SHP77 treated with DMSO at 0.1 percent for 48 hours (cell line): ENCODE data around the gene GPBP1.
"Not testable (repeated sequence)": the region's sequence is repeated elsewhere in the genome, so short reads cannot be mapped to it uniquely, and the experiment has no call there.

Source experiments
- DNase-seq: peaks from one replicate; lab custom pipeline; 2025; lab: John Stamatoyannopoulos, UW

GPBP1 gene

DNA sequence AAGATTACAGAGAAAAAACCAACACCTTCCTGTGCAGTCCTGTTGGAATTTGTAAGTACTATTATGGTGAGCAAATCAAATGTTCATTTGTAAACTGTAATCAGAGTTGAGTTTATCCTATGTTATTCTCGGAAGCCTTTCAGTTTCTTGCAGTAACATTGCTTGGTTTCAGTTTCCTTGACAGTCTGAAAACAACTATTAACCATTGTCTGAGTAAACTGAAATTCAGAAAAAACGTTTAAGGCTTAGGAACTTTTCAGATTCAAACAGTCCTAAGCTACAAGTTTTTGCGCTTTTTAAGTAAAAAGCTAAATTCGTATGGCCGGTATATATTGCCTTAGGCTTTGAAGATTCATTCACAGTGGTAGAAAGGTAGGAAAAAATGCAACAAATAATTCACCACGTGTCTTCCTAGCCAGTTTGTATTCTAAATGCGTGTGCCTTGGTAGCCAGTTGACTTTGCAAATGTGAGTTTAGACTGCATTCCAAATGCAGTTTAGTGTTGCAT lies 2.5 kb downstream of the GPBP1 start:
- DNase-seq = no peak

DNA sequence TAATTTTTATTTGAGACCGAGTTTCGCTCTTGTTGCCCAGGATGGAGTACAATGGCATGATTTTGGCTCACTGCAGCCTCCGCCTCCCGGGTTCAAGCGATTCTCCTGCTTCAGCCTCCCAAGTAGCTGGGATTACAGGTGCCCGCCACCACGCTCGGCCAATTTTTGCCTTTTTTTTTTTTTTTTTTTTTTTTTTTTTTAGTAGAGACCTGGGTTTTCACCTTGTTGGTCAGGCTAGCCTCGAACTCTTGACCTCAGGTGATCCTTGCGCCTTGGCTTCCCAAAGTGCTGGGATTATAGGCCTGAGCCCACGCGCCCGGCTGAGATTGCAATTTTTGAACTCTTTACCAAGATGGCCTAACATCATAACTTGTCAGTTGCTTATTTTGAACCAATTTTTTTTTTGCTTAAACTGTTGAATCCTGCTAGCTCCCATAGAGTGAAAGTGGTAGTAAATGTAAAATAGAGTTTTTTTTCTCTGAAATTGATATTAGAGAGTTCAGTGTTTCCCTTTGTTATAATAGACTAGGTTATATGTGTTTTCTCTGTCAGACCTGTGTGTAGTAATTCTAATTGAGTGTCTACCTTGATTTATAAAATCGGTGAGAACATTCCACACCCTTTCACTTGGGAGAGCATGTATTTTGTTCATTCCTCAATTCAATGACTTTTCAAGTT lies 3.8 kb downstream of the GPBP1 start:
- no peak for DNase-seq

DNA sequence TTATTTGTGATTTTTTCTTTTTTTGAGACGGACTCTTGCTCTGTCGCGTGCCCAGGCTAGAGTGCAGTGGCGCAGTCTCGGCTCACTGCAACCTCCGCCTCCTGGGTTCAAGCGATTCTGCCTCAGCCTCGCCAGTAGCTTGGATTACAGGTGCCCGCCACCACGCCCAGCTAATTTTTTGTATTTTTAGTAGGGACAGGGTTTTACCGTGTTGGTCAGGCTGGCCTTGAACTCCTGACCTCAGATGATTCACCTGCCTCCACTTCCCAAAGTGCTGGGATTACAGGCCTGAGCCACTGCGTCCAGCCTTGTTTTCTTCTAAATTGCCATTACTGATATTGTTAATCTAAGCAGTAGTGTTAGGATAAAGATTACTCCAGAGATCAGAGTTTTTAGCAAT lies 4.4 kb downstream of the GPBP1 start:
- not testable (repeated sequence) for DNase-seq

DNA sequence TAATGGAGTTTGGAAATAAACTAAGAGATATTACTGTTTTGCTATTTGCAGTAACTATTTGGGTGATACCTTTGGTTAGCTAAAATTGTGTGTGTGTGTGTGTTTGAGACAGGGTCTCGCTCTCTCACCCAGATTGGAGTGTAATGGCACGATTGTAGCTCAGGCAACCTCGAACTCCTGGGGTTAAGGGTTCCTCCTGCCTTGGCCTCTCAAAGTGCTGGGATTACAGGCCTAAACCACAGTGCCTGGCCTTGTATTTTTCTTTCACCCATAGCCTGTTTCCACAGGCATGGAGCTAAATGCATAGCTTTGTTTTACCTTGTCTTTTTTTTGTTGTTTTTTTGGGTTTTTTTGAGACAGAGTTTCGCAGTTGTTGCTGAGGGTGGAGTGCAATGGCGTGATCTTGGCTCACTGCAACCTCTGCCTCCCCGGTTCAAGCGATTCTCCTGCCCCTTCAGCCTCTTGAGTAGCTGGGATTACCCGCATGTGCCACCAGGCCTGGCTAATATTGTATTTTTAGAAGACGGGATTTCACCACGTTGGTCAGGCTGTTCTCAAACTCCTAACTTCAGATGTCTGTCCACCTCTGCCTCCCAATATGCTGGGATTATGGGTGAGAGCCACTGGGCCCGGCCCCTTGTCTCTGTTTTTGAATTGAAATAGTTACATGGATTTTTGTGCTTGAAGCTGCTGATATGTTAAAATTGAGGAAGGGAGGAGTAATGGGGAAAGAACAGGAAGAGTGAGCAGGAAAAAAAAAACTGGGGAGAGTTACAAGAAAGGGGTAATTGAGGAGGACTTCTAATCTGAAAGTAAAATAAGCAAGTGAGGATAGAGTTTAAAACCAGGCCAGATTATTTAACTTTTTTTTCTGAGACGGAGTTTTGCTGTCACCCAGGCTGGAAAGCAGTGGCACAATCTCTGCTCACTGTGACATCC lies 5.7 kb downstream of the GPBP1 start:
- DNase-seq = no peak

- no peak for DNase-seq
Measured at GRCh38 chr5:57181154-57181553, 7.3 kb downstream of the GPBP1 start.

DNA sequence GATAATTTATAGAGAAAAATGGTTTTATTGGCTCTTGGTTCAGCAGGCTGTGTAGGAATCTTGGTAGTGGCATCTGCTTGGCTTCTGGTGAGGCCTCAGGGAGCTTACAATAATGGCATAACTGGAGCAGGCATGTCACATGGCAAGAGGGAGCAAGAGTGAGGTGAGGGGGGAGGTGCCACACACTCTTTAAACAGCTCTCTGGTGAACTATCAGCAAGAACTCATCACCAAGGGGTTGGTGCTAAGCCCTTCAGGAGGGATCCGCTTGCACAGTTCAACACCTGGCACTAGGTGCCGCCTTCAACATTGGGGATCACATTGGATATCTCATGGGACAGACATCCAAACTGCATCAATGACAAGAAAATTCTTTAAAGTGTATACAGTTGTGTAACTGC lies 10.5 kb downstream of the GPBP1 start:
- DNase-seq = no peak

- DNase-seq = no peak
Measured at GRCh38 chr5:57185313-57185712, 11.5 kb downstream of the GPBP1 start.

DNA sequence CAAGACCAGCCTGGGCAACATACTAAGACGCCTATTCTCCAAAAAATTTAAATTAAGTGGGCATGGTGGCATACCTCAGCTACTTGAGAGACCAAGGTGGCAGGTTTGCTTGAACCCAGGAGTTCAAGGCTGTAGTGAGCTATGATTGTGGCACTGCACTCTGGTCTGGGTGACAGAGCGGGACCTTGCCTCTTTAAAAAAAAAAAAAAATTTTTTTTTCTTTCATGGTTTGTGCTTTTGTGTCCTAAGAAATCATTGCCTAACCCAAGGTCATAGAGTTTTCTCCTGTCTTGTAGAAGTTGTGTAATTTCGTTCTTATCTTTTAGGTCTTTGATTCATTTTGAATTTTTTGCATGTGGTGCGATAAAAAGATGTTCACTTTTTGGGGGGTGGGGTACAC lies 12.3 kb downstream of the GPBP1 start:
- DNase-seq = no peak

- not testable (repeated sequence) for DNase-seq
Measured at GRCh38 chr5:57187977-57188376, 14.1 kb downstream of the GPBP1 start.

GRCh38 chr5:57189515-57189914 lies 15.7 kb downstream of the GPBP1 start:
- no peak for DNase-seq

DNA sequence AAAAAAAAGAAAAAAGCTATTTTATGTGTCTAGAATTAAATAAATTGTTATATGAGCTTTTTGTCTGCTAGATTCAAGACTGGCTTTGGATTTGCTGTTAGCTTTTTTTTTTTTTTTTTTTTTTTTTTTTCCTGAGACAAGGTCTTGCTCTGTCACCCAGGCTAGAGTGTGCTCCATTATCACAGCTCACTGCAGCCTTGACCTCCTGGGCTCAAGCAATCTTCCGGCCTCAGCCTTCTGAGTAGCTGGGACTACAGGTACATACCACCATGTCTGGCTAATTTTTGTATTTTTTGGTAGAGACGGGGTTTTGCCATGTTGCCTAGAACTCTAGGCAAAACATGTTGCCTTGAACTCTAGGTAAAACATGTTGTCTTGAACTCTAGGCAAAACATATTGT lies 16.7 kb downstream of the GPBP1 start:
- DNase-seq = no peak

- no peak for DNase-seq
Measured at GRCh38 chr5:57191163-57191562, 17.3 kb downstream of the GPBP1 start.

- DNase-seq = no peak
Measured at GRCh38 chr5:57191986-57192385, 18.1 kb downstream of the GPBP1 start.

GRCh38 chr5:57192832-57193231 lies 19.0 kb downstream of the GPBP1 start:
- not testable (repeated sequence) for DNase-seq

GRCh38 chr5:57193757-57194413 lies 20.0 kb downstream of the GPBP1 start:
- no peak for DNase-seq

DNA sequence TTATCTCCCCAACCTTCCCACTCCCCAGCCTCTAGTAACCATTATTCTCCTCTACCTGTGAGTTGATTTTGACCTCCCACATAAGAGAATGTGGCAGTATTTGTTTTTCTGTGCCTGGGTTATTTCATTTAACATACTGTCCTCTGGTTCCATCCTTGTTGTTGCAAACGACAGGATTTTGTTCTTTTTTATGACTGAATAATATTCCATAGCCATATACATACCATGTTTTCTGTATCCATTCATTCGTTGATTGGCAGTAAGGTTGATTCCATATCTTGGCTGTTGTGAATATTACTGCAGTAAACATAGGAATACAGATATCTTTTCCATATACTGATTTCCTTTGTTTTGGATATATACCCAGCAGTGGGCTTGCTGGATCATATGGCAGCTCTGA lies 20.8 kb downstream of the GPBP1 start:
- no peak for DNase-seq

DNA sequence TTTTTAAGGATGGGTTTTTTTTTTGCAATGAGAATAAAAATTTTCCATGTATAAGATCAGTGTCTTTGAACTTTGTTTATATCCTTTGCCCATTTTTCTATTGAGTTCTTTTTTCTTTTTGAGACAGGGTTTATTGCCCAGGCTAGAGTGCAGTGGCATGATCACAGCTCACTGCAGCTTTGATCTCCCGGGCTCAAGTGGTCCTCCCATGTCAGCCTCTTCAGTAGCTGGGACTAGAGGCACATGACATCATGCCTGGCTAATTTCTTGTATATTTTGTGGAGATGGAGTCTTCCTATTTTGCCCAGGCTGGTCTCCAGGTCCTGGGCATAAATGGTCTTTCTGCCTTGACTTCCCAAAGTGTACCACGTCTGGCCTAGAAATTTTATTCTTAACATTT lies 21.2 kb downstream of the GPBP1 start:
- no peak for DNase-seq

DNA sequence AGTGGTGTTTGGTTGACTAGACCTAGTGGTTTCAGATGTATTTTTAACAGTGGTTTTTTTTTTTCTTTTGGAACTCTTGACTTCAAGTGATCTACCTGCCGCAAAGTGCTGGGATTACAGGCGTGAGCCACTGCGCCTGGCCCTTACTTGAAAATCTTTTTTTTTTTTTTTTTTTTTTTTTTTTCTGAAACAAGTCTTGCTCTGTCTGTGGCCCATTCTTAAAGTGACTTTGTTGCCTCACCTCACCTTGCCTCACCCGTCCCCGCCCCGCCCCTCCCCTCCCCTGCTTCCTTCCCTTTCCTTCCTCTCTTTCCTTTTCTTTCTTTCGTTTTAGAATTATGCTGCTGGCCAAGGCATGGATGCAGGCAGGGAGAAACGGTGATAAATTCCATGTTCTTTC lies 26.0 kb downstream of the GPBP1 start:
- DNase-seq = no peak

DNA sequence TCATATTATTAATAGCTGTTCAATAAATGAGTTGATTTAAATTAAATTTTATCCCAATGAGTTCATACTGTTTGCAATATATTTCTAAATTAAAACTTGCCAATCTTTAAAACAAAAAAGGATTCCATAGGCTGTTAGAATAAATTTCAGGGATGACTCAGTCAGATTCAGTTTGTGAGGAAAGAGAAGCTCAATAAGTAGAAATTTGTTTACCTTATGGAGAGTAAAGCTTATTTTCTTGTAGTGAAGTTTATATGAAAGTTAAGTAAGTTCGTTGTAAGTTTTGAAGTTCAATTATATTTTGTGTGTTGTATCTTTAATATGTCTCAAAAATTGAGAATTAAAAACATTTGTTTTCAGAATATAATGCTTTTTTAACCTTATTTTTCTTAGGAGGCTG lies 29.0 kb downstream of the GPBP1 start:
- no peak for DNase-seq

DNA sequence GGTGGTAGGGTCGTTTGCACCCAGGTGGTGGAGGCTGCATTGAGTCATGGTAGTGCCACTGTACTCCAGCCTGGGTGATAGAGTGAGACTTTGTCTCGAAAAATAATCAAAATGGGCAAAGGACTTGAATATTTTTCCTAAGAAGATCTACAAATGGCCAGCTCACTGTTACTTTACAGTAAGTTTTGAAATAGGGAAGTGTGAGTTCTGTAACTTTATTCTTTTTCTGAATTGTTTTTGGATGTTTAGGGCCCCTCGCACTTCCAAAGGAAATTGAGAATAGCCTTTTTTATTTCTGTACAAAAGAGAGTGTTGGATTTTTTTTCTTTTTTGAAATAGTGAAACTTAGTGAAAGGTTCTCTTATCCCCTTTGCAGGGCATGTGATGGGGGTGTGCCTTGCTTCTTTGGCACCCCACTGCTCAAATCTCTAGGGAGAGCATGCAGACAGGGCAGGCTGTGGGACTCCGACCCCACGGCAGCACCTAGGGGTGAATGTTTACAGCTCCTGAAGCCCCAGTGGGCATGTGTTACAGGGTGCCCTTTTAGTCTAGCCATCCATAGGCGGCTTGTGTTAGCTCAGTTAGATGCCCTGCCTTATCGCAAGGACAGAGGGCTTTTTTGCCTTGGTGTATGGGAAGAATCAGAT lies 33.3 kb downstream of the GPBP1 start:
- DNase-seq = no peak

DNA sequence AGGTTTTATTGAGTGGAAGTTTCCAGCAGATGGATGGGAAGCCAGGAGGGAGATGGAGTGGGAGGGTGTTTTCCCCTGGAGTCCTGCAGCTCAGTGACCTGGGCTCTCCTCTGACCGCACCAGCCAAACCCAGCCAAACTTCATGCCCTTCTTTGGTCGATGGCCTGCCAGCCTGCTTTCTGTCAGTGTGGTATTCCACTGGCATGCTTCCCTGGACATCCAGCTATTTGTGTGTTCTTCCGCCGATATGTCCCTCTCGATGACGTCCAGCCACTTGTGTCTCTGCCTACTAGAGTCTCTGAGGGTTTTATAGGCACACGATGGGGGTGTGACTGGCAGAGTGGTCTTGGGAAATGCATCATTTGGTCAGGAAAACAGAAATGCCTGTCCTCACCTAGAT lies 33.8 kb downstream of the GPBP1 start:
- no peak for DNase-seq
